Activated CD4-positive, alpha-beta T cell treated with anti-CD3 and anti-CD28 coated beads, Interleukin-2, amount 10 ng/mL, durations not matched to agents 24 days and 14 days (primary cell): Measurements from ENCODE around the gene MZB1. TPM values are rescaled to one million over a fixed set of nuclear protein-coding genes. Genes with fewer than 3 reads are reported as not detected.

Experiments used
- DNase-seq: peaks from one replicate; pipeline ENCODE4 v3.0.0; 2022
- H3K27ac Mint-ChIP-seq: one replicate; pipeline ENCODE4 v1.8.0; 2022; ENCODE audit warnings: mild to moderate bottlenecking, mixed read lengths
- H3K27me3 Mint-ChIP-seq: one replicate; pipeline ENCODE4 v1.8.0; 2022; ENCODE audit warnings: mixed read lengths
- H3K36me3 Mint-ChIP-seq: one replicate; pipeline ENCODE4 v1.8.0; 2022; ENCODE audit warnings: low read depth, mild to moderate bottlenecking, mixed read lengths
- H3K4me1 Mint-ChIP-seq: one replicate; pipeline ENCODE4 v1.8.0; 2021; ENCODE audit warnings: mixed read lengths
- H3K4me3 Mint-ChIP-seq: one replicate; pipeline ENCODE4 v1.8.0; 2022; ENCODE audit warnings: mild to moderate bottlenecking, moderate library complexity, mixed read lengths
- H3K9me3 Mint-ChIP-seq: one replicate; pipeline ENCODE4 v1.8.0; 2021; ENCODE audit warnings: mixed read lengths
- intact Hi-C: fragments of 100-400 bp; cut with micrococcal nuclease; formaldehyde crosslinking; loops from one replicate; pipeline ENCODE4 v1.15.1; 2023
- total RNA-seq: library from RNA; stranded (reverse); gene quantifications from 2 replicates; pipeline ENCODE4 v1.2.3, GENCODE V29; 2022

MZB1 gene, protein sequence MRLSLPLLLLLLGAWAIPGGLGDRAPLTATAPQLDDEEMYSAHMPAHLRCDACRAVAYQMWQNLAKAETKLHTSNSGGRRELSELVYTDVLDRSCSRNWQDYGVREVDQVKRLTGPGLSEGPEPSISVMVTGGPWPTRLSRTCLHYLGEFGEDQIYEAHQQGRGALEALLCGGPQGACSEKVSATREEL
- total RNA-seq, result 28.3 and 29.1 TPM in 2 replicates

DNA sequence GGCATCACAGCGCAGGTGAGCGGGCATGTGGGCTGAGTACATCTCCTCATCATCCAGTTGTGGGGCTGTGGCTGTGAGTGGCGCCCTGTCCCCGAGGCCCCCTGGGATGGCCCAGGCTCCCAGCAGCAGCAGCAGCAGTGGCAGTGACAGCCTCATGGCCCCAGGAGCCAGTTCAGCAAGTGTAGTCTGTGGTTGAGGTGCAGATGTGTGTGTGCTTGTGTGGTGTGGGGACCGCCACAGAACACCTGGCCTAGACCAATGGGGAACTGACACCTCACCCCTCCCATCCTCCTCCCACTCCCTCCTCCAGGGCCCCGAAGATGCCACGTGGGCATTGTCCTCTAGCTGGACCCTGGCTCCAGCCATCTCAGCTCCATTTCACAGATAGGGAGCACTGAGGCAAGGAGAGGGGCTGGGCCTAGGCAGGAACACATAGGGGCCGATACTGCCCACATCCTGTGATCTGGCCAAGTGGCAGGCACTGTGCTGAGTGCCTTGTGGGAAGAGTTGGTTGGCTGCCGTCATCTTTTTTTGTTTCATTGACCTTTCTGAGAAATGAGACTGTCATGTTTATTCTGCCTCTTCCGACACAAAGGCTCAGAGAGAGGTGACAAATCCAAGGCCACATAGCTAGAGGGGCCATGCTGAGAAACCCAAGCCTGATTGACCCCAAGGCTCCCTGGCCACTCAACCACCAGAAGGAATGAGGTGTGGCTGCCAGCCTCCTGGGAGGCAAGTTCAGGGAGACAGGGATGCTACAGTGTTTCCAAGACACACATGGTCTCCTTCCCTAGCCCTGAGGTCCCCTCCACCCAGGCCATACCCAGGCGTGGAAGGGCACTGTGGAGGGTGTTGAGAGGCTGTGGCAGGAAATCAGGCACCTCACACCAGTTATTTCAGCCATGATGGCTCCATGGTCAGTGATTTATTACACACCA lies at the start of gene MZB1:
MZB1 (minus strand) TSS at position 213 of the 938 bp plus-strand sequence; CDS start at position 156, 57 bp downstream.
- Mint-ChIP-seq H3K4me3 (peak within 1 kb of the TSS; percentile 99), H3K9me3 (no peaks in the 10 kb centered on the region), H3K27ac (peak within 1 kb of the TSS; percentile 99), H3K36me3 (peaks cover 8% of the 10 kb centered on the region), H3K4me1 (peaks cover 61% of the 10 kb centered on the region), H3K27me3 (no peaks in the 10 kb centered on the region)
- intact Hi-C loops, result loop anchor here (1.0 to 5.0 kb wide), 4 partner anchors 24 to 738 kb away; no protein-coding TSS in a partner anchor
- peak; percentile 92 for DNase-seq

DNA sequence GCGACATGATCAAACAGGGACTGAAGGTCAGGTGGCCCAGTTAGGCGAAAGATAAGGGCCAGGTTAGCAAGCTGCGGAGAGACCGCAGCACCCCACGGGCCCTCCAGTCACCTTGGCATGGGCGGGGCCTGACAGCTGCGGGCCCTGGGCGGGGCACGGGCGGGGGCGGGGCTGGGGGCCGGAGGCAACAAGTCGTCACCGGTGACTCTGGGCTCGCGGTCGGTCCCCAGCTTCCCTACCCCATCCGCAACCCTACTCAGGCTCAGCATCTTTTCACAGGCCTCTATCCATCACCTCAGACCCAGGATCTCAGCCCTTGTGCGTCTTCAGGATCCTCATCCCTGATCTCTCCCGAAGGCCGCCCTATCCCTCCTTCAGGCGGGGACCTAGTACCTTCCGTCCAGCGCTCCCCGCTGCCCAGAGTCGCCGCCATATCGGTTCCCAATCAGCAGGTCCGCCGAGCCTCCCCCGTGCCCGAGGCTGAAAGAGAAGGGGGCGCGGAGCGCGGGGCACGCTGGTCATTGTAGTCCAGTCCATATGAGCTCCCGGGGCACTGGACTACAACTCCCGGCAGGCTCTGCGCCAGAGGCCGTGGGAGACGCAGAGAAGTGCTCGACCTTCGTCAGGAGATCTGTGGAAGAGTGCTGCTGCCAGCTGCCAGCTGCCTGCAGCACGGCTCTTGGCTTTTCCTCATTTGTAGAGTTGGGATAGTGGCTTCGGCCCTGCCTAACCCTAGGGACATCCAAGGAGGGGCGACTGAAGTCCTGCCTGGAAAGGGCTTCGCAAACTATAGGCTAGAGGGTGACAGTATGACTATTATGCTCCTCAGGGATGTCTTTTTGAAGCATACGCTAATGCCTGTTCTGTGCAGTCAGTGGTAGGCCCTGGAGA lies 49.5 kb upstream of the MZB1 start, which contains the start of gene DNAJC18:
DNAJC18 (minus strand) TSS at position 513 of the 891 bp plus-strand sequence; CDS start at position 433, 80 bp downstream.
- peak within 1 kb of the TSS; percentile 99 for H3K27ac Mint-ChIP-seq
- peak; percentile 97 for DNase-seq
- peaks cover 55% of the 10 kb centered on the region for H3K4me1 Mint-ChIP-seq
- H3K9me3 Mint-ChIP-seq, result no peaks in the 10 kb centered on the region
- no peaks in the 10 kb centered on the region for H3K27me3 Mint-ChIP-seq
- H3K36me3 Mint-ChIP-seq, result peaks cover 16% of the 10 kb centered on the region
- H3K4me3 Mint-ChIP-seq, result peak within 1 kb of the TSS; percentile 97
- intact Hi-C loops, result loop anchor here (1.0 to 5.0 kb wide), 9 partner anchors 8 to 124 kb away; partner anchors contain the start of genes SPATA24 and STING1

DNA sequence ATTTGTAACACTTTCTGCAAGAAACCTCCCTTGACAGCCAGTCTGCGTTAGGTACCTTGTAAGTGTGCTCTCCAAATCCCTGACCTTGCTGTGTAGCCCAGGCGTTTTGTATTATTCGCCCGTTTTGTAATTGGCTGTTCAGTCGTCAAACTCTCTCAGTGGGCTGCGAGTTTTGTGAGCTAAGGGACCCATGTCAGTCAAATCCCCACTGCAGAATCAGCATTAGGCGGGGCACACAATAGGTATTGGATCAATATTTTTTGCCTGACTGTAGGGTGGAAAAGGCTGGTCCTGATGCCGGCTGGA lies 48.9 kb upstream of the MZB1 start:
- intact Hi-C loops, result loop anchor here (1.0 to 5.0 kb wide), 9 partner anchors 9 to 124 kb away; partner anchors contain the start of genes SPATA24 and STING1
- H3K9me3 Mint-ChIP-seq, result no peaks in the 10 kb centered on the region
- peaks cover 17% of the 10 kb centered on the region for H3K36me3 Mint-ChIP-seq
- H3K4me3 Mint-ChIP-seq, result peak overlapping the region; percentile 97
- H3K4me1 Mint-ChIP-seq, result peaks cover 50% of the 10 kb centered on the region
- no peaks in the 10 kb centered on the region for H3K27me3 Mint-ChIP-seq
- no peak for DNase-seq
- peak overlapping the region; percentile 99 for H3K27ac Mint-ChIP-seq

DNA sequence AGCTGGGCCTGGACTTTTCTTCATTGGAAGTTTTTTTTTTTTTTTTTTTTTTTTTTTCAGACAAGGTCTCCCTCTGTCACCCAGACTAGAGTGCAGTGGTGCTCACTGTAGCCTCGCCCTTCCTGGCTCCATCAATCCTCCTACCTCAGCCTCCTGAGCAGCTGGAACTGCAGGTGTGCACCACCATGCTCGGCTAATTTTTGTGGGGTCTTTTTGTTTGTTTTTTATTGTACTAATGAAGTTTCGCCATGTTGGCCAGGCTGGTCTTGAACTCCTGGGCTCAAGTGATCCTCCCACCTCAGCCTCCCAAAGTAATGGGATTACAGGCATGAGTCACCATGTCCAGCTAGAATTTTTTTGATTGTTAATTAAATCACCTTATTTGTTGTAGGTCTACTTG lies 46.0 kb upstream of the MZB1 start:
- H3K9me3 Mint-ChIP-seq, result no peaks in the 10 kb centered on the region
- H3K27ac Mint-ChIP-seq, result no peak overlapping the region
- no peak for DNase-seq
- H3K4me1 Mint-ChIP-seq, result peaks cover 28% of the 10 kb centered on the region
- intact Hi-C loops, result loop anchor here (5.0 kb wide), 1 partner anchor 77 kb away; no protein-coding TSS in a partner anchor
- H3K27me3 Mint-ChIP-seq, result no peaks in the 10 kb centered on the region
- peaks cover 28% of the 10 kb centered on the region for H3K36me3 Mint-ChIP-seq
- no peak overlapping the region for H3K4me3 Mint-ChIP-seq

DNA sequence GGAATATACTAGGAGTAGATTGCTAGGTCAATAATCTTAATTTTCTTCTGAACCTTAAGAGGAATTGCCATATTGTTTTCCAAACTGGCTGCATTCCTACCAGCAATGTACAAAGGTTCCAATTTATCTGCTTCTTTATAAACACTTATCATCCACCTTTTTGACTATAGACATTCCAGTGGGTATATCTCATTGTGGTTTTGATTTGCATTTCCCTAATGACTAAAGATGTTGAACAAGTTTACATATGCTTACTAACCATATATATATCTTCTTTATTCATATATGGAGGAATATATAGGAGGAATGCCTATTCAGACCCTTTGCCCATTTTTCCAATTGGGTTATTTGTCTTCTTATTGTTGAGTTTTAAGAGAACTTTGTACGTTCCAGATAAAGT lies 42.0 kb upstream of the MZB1 start:
- H3K36me3 Mint-ChIP-seq, result peaks cover 37% of the 10 kb centered on the region
- no peak overlapping the region for H3K27ac Mint-ChIP-seq
- DNase-seq, result no peak
- intact Hi-C loops, result no loop called here
- H3K4me1 Mint-ChIP-seq, result peaks cover 8% of the 10 kb centered on the region
- H3K27me3 Mint-ChIP-seq, result no peaks in the 10 kb centered on the region
- H3K4me3 Mint-ChIP-seq, result no peak overlapping the region
- H3K9me3 Mint-ChIP-seq, result no peaks in the 10 kb centered on the region

DNA sequence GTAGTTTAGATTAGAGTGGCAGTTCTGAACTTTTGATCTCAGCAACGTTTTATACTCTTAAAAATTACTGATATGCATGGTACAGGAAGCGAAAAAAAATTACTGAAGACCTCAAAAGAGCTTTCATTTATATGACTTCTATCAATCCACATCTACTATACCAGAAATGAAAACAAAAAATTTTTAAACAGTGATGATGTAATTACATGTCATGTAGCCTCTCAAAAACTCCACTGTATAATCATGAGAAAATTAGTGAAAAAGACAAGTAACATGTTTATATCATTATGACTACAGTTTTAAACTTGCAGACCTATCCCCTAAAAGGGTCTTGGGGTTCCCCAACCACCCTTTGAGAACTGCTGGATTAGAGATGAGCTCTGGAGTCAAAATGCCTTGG lies 40.3 kb upstream of the MZB1 start:
- no peaks in the 10 kb centered on the region for H3K27me3 Mint-ChIP-seq
- H3K4me3 Mint-ChIP-seq, result no peak overlapping the region
- H3K4me1 Mint-ChIP-seq, result peaks cover 8% of the 10 kb centered on the region
- DNase-seq, result no peak
- peaks cover 41% of the 10 kb centered on the region for H3K36me3 Mint-ChIP-seq
- intact Hi-C loops, result no loop called here
- peak overlapping the region; percentile 15 for H3K27ac Mint-ChIP-seq
- no peaks in the 10 kb centered on the region for H3K9me3 Mint-ChIP-seq

DNA sequence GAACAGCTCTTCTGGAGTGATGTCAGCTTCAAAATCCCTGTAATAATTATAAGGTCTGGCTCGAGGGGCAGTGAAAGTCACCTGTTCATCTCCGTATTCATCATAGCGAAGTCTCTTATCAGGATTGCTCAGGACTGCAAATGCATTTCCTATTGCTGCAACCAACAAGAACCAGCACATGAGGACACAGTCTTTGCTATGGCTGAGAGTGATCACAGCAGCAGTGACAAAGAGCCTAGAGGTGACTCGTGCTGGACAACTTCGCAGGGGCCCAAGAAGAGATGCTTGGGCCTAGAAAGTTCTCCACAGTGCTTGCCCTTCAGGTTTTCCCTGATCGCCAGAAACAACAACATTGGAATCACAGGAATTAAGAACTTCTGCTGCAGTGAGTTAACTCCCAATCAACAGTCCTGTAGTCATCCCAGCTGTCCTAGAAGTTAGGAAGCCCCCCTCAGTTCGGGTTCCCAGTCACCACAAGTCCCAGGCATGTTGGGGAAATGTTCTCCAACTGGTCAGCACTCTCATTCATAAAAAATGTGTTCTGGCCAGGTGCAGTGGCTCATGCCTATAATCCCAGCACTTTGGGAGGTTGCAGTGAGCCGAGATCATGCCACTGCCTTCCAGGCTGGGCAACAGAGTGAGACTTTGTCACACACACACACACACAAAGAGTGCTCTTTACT lies 36.6 kb upstream of the MZB1 start:
- intact Hi-C loops, result no loop called here
- Mint-ChIP-seq H3K4me1 (peaks cover 24% of the 10 kb centered on the region), H3K27me3 (no peaks in the 10 kb centered on the region), H3K36me3 (peaks cover 42% of the 10 kb centered on the region), H3K27ac (no peak overlapping the region), H3K4me3 (no peak overlapping the region), H3K9me3 (no peaks in the 10 kb centered on the region)
- DNase-seq, result no peak

DNA sequence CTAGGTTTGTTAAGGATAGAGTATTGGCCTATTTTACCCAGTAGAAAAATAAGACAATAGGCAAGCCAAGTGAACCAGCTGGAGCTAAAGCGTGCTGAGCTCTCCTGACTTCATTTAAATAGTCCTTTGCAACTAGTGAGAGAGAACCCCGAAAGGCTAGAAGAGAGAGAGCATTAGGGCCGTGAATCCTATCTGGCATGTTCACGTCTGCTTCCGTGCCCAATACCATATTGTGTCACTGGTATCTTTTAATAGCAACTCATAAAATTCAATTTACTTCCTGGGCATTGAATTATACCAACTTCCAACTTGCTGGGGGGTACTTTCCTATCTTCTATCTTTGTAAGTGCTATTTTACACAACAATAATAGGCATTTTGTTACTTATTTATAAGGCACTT lies 35.8 kb upstream of the MZB1 start:
- intact Hi-C loops, result no loop called here
- Mint-ChIP-seq H3K27ac (no peak overlapping the region), H3K4me1 (peaks cover 28% of the 10 kb centered on the region), H3K27me3 (no peaks in the 10 kb centered on the region), H3K9me3 (no peaks in the 10 kb centered on the region), H3K4me3 (no peak overlapping the region), H3K36me3 (peaks cover 44% of the 10 kb centered on the region)
- DNase-seq, result no peak

DNA sequence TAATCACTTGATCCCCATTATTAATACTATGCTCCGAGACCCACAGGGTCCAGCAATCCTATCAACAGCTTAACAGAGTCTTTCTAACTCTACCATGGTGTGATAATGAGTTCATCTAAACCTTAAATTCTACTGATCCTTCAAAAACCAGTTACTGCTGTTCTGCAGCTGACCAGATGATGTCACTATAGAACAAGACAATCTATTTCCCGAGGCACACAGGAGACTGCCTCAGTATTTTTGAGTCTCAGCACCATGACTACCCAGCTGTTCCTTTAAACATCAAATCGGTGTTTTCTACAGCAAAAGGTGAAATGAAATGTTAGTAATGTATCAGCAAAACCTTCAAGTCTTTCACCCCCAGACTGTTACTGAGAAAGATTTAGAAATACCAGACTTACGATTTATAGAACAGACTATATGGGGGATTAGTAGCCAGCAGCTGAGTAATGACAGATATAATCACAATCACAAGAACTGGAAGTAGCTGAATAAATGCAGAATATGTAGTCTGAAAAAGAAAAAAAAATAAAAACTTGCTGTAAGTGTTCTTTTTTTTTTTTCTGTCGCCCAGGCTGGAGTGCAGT lies 32.7 kb upstream of the MZB1 start:
- intact Hi-C loops, result loop anchor here (1.0 to 2.0 kb wide), 5 partner anchors 8 to 91 kb away; partner anchors contain the start of genes DNAJC18 and STING1
- no peaks in the 10 kb centered on the region for H3K27me3 Mint-ChIP-seq
- peaks cover 49% of the 10 kb centered on the region for H3K36me3 Mint-ChIP-seq
- H3K4me3 Mint-ChIP-seq, result no peak overlapping the region
- DNase-seq, result peak; percentile 91
- H3K27ac Mint-ChIP-seq, result peak overlapping the region; percentile 62
- H3K9me3 Mint-ChIP-seq, result no peaks in the 10 kb centered on the region
- H3K4me1 Mint-ChIP-seq, result peaks cover 32% of the 10 kb centered on the region

DNA sequence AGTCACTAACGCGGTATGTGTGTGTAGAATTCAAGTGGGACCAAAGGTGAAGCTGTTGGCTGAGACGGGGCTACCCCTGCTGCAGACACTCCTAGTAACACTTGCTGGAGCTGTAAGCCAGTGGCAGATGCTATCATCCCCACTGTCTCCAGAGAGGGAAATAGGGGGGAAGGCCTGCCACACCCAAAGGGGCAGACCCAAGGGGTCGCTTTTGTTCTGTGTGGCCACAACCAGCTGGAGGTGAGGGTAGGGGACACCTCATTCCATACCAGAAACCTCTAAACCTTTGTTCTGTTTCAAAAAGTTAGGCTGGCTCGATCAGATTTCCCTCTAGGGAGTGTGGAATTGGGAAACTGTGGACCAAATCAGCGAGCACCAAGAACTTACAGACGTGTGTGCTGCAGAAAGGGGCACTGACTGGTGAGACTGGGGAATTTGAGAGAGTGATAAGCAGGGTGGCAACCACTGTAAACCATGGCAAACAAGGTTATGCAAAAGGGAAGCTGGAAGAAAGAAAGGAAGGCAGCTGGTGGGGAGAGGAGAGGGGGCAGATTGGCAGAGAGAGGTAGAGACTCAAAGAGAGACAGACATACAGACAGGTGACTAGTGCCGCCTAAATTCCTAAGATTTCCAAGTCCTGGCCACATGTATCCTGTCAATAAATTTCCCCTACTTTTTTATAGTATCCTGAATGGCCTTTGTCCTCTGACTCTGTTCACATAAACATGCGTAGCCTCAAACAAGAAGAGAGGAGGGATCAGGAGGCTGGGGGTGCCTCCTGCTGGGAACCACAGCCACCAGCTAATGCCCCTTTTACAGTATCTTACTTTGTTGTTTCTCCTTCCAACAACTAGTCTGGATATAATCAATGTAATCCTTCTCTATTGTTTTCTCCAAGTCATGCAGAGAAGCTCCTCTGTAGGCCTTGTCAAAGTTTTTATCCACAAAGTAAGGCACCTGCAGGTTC lies 29.8 kb upstream of the MZB1 start:
- no peaks in the 10 kb centered on the region for H3K9me3 Mint-ChIP-seq
- DNase-seq, result no peak
- peaks cover 45% of the 10 kb centered on the region for H3K36me3 Mint-ChIP-seq
- no peak overlapping the region for H3K4me3 Mint-ChIP-seq
- intact Hi-C loops, result no loop called here
- H3K27me3 Mint-ChIP-seq, result no peaks in the 10 kb centered on the region
- peak overlapping the region; percentile 4 for H3K27ac Mint-ChIP-seq
- H3K4me1 Mint-ChIP-seq, result peaks cover 56% of the 10 kb centered on the region

DNA sequence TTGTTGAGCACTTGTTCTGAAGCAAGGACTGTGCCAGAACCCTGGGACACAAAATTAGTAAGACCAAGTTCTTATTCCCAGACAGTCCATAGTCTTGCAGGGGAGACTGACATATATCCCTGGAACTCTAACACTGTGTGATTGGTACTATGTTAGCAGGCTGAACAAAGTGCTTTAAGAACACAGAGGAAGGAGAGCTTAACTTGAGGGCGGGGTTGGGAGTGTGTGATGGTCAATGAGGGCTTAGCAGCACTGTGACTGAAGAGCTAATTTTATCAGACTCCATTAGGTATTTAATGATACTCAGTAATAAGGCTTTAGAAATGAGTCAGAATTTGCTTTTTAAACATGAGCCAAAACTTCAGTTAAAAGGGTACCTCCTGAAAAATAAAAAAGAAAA lies 29.1 kb upstream of the MZB1 start:
- DNase-seq, result no peak
- H3K4me1 Mint-ChIP-seq, result peaks cover 58% of the 10 kb centered on the region
- peak overlapping the region; percentile 69 for H3K27ac Mint-ChIP-seq
- peaks cover 39% of the 10 kb centered on the region for H3K36me3 Mint-ChIP-seq
- H3K4me3 Mint-ChIP-seq, result no peak overlapping the region
- H3K27me3 Mint-ChIP-seq, result no peaks in the 10 kb centered on the region
- H3K9me3 Mint-ChIP-seq, result no peaks in the 10 kb centered on the region
- intact Hi-C loops, result no loop called here

DNA sequence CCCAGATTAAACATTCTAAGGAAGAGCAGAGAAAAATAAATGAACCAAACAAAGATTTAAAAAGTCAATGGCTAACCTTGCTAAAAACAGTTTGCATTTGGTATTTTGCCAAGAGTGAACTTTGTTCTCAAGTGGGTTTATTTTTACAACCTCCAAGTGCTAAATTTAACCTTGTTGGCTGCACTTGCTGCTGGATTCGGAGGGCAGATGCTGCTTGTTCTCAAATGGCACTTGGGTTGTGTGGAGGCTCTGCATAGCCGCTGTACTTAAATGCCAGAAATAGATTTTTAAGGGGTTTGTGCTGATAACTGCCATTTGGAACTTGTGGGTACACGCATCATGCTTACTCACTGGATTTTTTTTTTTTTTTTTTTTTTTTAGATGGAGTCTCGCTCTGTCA lies 27.5 kb upstream of the MZB1 start:
- no peak overlapping the region for H3K4me3 Mint-ChIP-seq
- DNase-seq, result no peak
- peaks cover 63% of the 10 kb centered on the region for H3K4me1 Mint-ChIP-seq

More for the DNA sequence above, 27.5 kb upstream of the MZB1 start:
- no peaks in the 10 kb centered on the region for H3K9me3 Mint-ChIP-seq
- H3K27me3 Mint-ChIP-seq, result no peaks in the 10 kb centered on the region
- H3K27ac Mint-ChIP-seq, result peak overlapping the region; percentile 95
- H3K36me3 Mint-ChIP-seq, result peaks cover 42% of the 10 kb centered on the region
- intact Hi-C loops, result no loop called here
